Measurements from ENCODE around the gene PTCD2. TPM values are rescaled to one million over a fixed set of nuclear protein-coding genes. Genes with fewer than 3 reads are reported as not detected.

The PTCD2 gene
- total and polyA plus RNA-seq, 2 of the 8 experiments (the other 6 are each of a cell fraction or from before 2014, with no cell fraction given), result 7.3 to 15.4 TPM

DNA sequence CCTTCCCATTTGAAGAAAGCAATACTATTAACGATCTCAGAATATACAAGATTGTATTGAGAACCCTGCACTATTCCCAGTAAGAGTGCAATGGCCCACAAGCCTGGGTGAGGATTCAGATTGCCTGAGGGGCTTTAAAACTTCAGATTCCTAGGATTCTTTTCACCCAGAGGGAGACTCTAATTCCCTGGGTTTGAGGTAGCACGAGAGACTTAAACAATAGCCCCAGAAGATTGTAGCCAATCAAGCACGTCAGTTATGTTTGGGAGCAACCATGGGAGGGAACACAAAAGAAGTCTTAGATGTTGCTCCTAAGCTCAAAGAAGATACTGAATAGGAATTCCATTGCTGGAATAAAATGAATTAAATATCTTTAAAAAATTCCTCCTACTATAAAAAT lies 18.0 kb upstream of the PTCD2 start (continued):
- TF ChIP-seq, protein P1, sequence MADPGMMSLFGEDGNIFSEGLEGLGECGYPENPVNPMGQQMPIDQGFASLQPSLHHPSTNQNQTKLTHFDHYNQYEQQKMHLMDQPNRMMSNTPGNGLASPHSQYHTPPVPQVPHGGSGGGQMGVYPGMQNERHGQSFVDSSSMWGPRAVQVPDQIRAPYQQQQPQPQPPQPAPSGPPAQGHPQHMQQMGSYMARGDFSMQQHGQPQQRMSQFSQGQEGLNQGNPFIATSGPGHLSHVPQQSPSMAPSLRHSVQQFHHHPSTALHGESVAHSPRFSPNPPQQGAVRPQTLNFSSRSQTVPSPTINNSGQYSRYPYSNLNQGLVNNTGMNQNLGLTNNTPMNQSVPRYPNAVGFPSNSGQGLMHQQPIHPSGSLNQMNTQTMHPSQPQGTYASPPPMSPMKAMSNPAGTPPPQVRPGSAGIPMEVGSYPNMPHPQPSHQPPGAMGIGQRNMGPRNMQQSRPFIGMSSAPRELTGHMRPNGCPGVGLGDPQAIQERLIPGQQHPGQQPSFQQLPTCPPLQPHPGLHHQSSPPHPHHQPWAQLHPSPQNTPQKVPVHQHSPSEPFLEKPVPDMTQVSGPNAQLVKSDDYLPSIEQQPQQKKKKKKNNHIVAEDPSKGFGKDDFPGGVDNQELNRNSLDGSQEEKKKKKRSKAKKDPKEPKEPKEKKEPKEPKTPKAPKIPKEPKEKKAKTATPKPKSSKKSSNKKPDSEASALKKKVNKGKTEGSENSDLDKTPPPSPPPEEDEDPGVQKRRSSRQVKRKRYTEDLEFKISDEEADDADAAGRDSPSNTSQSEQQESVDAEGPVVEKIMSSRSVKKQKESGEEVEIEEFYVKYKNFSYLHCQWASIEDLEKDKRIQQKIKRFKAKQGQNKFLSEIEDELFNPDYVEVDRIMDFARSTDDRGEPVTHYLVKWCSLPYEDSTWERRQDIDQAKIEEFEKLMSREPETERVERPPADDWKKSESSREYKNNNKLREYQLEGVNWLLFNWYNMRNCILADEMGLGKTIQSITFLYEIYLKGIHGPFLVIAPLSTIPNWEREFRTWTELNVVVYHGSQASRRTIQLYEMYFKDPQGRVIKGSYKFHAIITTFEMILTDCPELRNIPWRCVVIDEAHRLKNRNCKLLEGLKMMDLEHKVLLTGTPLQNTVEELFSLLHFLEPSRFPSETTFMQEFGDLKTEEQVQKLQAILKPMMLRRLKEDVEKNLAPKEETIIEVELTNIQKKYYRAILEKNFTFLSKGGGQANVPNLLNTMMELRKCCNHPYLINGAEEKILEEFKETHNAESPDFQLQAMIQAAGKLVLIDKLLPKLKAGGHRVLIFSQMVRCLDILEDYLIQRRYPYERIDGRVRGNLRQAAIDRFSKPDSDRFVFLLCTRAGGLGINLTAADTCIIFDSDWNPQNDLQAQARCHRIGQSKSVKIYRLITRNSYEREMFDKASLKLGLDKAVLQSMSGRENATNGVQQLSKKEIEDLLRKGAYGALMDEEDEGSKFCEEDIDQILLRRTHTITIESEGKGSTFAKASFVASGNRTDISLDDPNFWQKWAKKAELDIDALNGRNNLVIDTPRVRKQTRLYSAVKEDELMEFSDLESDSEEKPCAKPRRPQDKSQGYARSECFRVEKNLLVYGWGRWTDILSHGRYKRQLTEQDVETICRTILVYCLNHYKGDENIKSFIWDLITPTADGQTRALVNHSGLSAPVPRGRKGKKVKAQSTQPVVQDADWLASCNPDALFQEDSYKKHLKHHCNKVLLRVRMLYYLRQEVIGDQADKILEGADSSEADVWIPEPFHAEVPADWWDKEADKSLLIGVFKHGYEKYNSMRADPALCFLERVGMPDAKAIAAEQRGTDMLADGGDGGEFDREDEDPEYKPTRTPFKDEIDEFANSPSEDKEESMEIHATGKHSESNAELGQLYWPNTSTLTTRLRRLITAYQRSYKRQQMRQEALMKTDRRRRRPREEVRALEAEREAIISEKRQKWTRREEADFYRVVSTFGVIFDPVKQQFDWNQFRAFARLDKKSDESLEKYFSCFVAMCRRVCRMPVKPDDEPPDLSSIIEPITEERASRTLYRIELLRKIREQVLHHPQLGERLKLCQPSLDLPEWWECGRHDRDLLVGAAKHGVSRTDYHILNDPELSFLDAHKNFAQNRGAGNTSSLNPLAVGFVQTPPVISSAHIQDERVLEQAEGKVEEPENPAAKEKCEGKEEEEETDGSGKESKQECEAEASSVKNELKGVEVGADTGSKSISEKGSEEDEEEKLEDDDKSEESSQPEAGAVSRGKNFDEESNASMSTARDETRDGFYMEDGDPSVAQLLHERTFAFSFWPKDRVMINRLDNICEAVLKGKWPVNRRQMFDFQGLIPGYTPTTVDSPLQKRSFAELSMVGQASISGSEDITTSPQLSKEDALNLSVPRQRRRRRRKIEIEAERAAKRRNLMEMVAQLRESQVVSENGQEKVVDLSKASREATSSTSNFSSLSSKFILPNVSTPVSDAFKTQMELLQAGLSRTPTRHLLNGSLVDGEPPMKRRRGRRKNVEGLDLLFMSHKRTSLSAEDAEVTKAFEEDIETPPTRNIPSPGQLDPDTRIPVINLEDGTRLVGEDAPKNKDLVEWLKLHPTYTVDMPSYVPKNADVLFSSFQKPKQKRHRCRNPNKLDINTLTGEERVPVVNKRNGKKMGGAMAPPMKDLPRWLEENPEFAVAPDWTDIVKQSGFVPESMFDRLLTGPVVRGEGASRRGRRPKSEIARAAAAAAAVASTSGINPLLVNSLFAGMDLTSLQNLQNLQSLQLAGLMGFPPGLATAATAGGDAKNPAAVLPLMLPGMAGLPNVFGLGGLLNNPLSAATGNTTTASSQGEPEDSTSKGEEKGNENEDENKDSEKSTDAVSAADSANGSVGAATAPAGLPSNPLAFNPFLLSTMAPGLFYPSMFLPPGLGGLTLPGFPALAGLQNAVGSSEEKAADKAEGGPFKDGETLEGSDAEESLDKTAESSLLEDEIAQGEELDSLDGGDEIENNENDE (IDR thresholded peaks at IDR 0.05; ENCODE audit: insufficient replicate concordance, low read length), result peak; percentile 44

All from H1 (cell line).